Fibroblast of skin of left biceps (primary cell): ENCODE measurements around the gene DMC1.
"Not testable (repeated sequence)": the region's sequence is repeated elsewhere in the genome, so short reads cannot be mapped to it uniquely, and the experiment has no call there.

ENCODE experiments used
- DNase-seq, 2 experiments: peaks; one replicate each; pipeline ENCODE4 v3.0.0-alpha.2; 2013; ENCODE audit warnings: low read depth in 2 of 2

The DMC1 gene

GRCh38 chr22:38569972-38570778 is at the start of gene DMC1:
Gene DMC1 (minus strand): TSS chr22:38570183. CDS start chr22:38568256, 1,927 bp downstream.
- DNase-seq, result peak; percentile 52 to 55

GRCh38 chr22:38618682-38619081 is 48.7 kb upstream of the DMC1 start:
- no peak for DNase-seq

GRCh38 chr22:38618258-38618657 is 48.3 kb upstream of the DMC1 start:
- no peak for DNase-seq

GRCh38 chr22:38615064-38615405 is 45.1 kb upstream of the DMC1 start:
- not testable (repeated sequence) for DNase-seq

- DNase-seq, result no peak
Observed at GRCh38 chr22:38614332-38615063, 44.5 kb upstream of the DMC1 start.

GRCh38 chr22:38613588-38613987 is 43.6 kb upstream of the DMC1 start:
- DNase-seq, result no peak

- DNase-seq, result no peak
Observed at GRCh38 chr22:38612217-38613006, 42.4 kb upstream of the DMC1 start.

- DNase-seq, result no peak
Observed at GRCh38 chr22:38611559-38611958, 41.6 kb upstream of the DMC1 start.

- no peak for DNase-seq
Observed at GRCh38 chr22:38610234-38610633, 40.3 kb upstream of the DMC1 start.

GRCh38 chr22:38608992-38609750 is 39.2 kb upstream of the DMC1 start:
- no peak for DNase-seq

GRCh38 chr22:38607680-38608079 is 37.7 kb upstream of the DMC1 start:
- DNase-seq, result no peak

GRCh38 chr22:38602166-38602565 is 32.2 kb upstream of the DMC1 start:
- no peak for DNase-seq

GRCh38 chr22:38601221-38601764 is 31.3 kb upstream of the DMC1 start:
- no peak for DNase-seq

- DNase-seq, result no peak
Observed at GRCh38 chr22:38599466-38599865, 29.5 kb upstream of the DMC1 start.

- DNase-seq, result not testable (repeated sequence)
Observed at GRCh38 chr22:38582923-38583322, 12.9 kb upstream of the DMC1 start.

GRCh38 chr22:38578505-38578904 is 8.5 kb upstream of the DMC1 start:
- no peak for DNase-seq

- peak; percentile 8 to 23 for DNase-seq
Observed at GRCh38 chr22:38572065-38572464, 2.1 kb upstream of the DMC1 start.

- DNase-seq, result no peak
Observed at GRCh38 chr22:38570779-38571364, 889 bp upstream of the DMC1 start.

- DNase-seq, result no peak
Observed at GRCh38 chr22:38569181-38569971, 607 bp downstream of the DMC1 start.
